ENCODE data around the gene ST13.
"Not testable (repeated sequence)": the region's sequence is repeated elsewhere in the genome, so short reads cannot be mapped to it uniquely, and the experiment has no call there.

Gene ST13

DNA sequence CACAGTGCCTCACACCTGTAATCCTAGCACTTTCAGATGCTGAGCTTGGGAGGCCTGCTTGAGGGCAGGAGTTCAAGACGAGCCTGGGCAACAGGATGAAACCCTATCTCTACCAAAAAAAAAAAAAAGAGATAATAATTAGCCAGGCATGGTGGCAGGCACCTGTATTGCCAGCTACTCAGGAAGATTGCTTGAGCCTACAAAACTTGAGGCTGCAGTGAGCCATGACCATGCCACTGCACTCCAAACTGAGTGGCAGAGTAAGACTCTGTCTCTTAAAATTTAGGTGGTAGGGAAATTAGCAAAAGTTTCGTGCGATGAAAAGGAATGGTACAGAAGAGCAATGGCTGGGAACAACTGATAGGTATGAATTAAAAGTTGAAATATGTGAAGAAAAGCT, 18.0 kb downstream of the ST13 start:
- no peak for DNase-seq (ENCODE audit: low read depth)

DNA sequence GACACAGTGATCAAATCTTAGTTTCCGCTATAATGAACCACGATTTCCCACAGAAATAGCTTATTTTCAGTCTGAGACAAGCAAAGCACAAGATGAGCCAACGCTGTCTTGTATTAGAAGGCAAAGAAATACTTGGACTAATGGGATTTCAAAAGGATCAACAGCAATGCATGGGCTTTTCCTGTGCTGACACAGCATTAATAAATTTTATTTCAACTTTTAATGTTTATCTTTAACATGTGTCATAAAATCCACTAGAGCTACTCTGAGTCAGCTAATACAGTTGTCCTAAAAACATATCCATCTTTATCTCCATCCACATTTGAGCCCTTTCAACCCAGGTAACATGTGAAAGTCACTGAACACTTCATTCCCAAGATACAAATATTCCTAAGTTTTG, 21.8 kb downstream of the ST13 start:
- no peak for DNase-seq (ENCODE audit: low read depth)

DNA sequence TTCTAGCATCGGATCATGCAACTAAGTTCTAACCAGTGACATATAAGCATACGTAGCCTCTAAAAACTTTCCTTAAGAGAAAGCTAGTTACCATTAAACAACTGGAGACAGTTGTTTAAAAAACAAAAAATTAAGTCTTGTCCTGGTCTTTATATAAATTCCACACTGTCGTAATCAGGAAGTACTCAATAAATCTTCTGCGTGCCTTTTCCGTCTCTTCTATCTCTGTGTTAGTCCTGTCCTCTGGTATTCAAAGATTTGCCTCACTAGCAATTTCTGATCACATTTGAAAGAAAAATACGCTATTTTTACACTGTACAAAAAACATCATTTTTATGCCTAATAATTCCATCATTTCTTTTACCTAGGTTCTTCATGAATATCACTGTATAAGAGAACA, 27.3 kb downstream of the ST13 start:
- no peak for DNase-seq (ENCODE audit: low read depth)

DNA sequence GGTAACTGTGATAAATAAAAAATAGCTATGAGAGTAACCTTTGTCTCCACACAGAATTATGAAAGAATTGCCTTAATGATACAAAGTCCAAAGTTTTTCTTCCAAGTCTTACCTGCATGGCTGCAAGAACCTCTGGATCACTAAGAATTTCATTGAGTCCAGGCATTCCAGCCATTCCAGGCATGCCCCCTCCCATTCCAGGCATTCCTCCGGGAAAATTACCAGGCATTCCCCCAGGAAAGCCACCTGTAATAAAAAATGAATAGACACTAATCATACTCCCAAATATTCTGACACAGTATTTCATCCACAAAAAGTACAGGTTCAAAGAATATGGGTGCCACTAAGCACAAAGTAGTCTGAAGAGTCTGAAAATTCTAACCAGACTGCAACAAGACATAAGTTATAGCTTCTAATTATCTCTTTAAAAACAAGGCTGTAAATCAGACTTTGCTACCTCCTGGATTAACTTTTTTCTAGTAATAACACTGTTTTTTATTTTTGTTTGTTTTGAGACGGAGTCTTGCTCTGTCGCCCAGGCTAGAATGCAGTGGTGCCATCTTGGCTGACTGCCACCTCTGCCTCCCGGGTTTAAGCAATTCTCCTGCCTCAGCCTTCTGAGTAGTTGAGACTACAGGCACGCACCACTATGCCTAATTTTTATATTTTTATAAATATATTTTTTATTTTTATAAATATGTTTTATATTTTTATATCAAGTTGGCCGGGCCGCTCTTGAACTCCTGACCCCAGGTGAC, 29.3 kb downstream of the ST13 start:
- no peak for DNase-seq (ENCODE audit: low read depth)

DNA sequence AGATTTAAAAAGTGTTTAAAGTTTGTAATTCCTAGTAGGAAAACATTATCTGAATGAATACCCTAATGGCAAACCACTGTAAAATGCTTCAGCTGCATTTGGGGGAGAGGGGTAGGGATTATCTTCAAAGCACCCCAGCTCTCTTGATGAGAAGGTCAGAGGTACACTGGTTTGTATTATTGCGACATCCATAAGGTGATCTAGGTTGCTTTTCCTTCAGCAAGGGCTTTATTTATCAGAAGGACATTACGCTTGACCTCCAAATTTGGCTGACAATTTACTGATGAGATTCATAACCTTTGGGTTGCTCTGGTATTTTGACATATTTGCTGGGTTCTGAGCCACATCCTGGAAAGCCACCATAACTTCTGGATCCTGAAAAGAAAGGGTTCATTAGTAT, 30.1 kb downstream of the ST13 start:
- not testable (repeated sequence) for DNase-seq (ENCODE audit: low read depth)

DNA sequence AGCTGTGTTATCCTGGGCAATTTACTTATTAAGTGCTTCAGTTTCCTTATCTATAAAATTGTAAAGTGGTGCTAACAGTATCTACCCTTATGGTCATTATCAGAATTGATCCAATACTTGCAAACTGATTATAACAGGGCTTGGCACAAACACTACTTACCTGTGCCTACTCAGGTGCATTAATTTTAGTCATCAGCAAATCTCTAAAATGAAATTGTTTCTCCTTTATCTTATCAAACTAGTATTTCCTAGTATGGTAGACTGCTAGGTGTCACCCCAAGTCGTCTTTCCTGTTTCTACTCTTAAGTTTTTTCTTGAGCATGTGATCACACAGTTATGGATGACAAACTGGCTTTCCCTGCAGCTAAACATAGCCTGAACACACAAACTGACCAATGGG, 33.0 kb downstream of the ST13 start:
- DNase-seq (ENCODE audit: low read depth) = no peak

DNA sequence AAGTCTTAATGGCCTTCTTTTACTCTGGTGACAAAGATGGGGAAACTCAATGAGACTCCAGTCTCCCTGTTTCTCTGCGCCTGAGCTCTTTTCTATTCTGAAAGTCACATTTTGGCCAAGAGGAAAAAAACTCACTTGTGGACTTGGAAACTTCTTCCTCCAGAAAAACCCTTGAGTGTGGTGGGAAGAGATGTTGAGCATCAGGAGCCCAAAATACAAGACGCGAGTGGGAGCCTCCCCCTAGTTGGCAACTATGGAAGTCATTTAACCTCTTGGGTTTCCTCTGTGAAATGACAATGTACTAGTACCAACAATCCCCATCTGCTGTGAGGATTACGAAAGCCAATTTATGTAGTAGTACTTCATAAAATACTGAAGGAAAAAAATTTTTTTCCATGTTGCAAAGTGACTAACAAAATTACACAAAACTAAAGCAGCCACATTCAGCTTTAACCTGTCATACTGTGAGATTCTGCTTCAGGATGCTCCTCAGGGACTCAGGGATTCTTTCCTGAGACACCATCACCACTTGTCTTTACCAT, 36.8 kb downstream of the ST13 start:
- DNase-seq (ENCODE audit: low read depth) = no peak

DNA sequence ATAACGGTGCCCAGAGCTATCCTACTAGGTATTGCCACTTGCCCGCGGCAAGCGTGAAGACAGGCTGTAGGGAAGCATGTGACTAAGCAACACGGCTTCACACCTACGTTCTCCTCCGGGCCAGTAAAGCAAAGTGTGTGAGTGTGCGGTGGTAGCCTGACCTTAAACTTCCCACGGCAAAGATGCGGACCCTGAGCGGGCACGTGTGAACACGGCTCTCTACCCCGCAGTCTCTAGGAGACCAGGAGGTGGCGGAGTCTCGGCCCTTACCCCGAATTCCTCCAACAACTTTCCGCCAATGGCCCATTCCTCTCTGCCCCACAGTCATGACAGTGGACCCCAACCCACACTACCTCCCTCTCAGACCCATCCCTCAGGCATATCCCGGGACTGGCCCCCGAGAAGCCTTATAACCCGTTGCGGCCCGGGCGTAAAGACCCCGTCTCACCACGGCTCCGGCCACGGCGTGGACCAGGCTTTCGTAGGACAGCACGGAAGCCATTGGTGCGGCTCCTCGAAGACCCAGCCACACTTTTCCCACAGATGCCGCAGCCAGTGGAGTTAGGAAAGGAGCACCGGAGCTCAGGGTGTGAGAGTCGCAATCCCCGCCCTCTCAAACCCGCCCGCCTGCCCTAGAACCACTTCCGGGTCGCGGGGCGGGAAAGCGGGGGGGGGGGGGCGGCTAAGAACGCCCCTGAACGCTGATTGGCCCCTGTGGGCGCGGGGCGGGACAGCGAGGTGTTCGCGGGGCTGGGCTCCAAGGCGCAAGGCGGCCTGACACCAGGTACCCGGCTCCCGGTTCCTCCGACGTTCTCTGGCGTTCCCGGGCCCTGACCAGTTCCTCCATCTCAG, 37.5 kb downstream of the ST13 start, which contains the start of gene SLC25A17:
SLC25A17 (minus strand) TSS at position 600 of the 852 bp plus-strand sequence; CDS start at position 502, 98 bp downstream.
- DNase-seq (ENCODE audit: low read depth) = peak; percentile 84

DNA sequence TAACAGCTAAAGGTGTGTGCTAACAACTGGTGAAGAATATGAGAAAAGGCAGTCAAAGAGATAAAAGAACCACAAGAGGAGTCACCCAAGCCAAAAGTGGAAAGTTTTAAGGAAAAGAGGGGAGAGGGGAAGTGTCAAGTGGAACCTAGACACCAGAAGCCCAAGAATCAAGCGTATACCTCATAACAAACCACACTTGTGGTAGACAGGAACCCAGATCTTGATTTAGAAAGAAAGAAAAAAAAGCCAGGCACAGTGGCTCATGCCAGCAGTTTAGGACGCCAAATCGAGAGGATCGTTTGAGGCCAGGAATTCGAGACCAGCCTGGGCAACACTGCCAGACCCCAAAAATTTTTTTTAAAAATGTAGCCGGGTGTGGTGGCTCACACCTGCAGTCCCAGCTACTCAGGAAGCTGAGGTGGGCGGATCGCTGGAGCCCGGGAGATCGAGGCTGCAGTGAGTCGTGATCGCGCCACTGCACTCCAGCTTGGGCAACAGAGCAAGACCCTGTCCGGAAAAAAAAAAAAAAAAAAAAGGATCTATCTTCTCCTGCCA, 38.2 kb downstream of the ST13 start:
- no peak for DNase-seq (ENCODE audit: low read depth)

DNA sequence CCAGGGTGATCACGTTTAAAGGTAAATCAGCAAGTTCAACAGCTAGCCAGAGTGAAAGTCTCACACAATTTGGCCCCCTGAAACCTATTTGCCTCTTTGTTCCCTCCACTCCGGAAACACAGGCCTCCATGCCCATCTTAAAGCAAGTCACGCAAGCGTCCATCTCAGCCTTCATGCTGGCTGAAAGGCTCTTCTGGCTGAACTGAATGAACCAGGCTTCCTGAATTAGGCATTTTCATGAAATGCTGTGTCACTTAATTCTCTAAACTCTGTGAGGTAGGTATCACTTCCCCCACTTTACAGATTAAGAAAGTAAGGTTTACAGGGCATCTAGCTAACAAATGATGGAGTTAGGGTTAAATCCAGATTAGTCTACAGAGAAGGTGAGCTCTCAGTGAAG, 38.7 kb downstream of the ST13 start:
- no peak for DNase-seq (ENCODE audit: low read depth)

DNA sequence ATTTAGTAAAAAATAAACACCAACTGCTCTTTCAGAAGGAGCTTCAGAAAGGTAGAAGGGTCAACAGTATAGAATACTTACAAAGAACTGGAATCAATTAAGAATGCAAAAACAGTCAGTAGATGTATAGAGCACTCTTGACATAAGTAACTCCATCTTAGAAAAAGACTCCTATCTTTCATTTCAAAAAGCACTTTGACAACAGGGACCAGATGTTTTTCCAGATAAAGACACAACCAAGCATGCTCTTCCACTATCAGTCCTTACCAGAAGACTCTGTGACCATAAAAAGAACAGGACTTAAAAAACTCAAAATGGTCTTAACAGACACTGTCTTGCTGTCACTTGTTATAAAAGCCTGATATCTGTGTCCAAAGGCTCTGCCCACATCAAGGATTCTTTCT, 42.5 kb downstream of the ST13 start:
- no peak for DNase-seq (ENCODE audit: low read depth)

DNA sequence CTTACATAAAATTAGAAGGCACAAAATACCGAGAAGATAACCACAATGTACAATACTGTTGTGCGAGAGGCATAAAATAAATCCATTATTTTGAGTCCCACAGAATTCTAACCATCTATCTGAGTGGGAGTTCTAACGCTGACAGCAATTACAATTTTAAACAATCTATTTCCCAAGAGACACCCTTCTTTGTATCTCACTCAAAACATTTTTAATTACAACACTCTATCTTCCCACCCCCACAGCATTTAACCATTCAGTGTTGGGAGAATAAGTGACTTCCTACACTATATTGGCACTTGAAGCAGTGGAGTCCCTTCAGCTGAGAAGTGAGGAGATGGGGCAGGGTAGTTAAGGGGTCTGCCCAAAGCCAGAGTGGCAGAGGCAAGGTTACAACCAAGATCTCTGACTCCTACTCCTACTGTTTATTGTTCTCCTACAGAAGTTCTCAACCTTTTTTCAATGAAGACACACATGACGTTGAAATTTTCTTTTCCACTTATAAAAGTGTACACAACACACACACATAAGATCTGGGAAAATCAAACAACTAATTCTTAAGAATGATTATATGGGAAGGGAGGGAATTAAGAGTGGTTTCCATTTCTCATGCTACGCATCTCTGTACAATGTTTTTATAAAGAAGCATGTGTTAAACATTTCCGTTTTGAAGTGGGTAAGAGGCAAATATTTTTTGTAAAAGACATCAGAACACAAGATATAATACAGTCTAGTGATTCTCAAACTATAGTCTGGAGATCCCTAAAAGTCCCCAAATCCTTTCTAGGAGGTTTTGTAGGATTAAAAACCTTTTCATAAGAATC, 48.2 kb downstream of the ST13 start:
- no peak for DNase-seq (ENCODE audit: low read depth)

DNA sequence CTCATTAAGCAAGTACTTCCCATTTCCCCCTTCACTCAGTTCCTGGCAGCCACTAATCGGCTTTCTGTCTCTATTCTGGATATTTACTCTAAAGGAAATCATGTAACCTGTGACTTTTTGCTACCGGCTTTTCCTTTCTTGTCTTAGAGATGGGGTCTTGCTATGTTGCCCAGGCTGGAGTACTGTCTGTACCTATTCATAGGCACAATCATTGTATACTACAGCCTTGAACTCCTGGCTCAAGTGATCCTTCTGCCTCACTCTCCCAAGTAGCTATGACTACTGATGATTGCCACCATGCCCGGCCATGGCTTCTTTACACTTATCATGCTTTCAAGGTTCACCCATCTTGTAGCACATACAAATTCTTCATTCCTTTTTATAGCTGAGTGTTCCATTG, 49.7 kb downstream of the ST13 start:
- no peak for DNase-seq (ENCODE audit: low read depth)

DNA sequence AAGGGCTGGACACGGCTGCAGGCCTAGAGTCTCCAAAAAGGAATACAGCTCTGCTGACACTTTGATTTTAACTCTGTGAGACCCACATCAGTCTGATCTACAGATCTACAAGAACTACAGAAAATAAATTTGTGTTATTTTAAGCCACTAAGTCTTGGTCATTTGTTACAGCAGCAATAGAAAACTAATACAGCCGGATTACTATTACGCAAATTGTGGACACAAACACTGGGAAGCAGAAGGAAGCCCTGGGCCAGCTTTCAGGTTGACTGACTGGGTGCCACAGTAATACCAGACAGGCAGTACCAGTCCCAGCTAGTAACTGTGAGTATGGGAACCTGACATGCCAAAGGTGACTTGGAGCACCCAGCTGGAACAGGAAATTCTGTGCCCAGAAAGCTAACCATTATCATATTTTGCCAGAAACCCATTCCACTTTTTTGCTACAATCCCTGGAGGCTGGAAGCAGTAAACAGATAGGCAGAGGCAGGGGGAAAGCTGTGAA, 50.7 kb downstream of the ST13 start:
- no peak for DNase-seq (ENCODE audit: low read depth)

DNA sequence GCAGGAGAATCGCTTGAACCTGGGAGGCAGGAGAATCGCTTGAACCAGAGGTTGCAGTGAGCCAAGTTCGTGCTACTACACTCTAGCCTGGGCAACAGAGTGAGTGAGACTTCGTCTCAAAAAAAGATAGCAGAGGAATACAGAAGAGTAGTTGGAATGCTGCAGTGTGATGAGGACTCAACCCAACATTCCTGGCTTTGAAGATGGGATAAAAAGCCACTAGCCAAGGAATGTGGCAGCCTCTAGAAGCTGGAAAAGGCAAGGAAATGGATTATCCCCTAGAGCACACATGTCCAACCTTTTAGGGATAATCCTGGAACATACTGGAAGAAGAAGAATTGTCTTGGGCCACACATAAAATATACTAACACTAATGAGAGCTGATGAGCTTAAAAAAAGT, 51.2 kb downstream of the ST13 start:
- DNase-seq (ENCODE audit: low read depth) = no peak

DNA sequence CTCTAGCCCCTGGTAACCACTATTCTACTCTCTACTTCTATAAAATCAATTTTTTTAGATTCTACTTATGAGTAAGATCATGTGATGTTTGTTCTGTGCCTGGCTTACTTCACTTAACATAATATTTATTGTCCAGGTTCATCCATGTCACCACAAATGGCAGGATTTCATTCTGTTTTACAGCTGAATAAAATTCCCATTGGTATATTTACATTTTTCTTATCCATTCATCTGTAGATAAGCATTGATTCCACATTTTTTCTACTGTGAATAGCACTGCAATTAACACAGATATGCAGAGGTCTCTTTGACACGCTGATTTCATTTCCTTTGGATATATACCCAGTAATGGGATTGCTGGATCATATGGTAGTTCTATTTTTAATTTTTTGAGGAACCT, 53.1 kb downstream of the ST13 start:
- no peak for DNase-seq (ENCODE audit: low read depth)

DNA sequence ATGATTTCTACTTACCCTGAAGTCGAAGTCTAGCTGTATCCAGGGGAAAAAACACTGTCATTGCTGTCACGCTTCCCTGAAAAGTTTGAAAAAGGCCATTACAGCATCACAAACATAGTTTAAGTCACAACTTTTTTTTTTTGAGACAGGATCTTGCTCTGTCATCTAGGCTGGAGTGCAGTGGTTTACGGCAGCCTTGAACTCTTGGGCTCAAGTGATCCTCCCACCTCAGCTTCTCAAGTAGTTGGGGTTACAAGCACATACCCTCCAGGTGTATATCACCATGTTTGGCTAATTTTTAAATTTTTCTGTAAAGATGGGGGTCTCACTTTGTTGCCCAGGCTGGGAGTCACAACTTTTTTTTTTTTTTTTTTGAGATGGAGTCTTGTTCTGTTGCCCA, 57.4 kb downstream of the ST13 start:
- DNase-seq (ENCODE audit: low read depth) = no peak

DNA sequence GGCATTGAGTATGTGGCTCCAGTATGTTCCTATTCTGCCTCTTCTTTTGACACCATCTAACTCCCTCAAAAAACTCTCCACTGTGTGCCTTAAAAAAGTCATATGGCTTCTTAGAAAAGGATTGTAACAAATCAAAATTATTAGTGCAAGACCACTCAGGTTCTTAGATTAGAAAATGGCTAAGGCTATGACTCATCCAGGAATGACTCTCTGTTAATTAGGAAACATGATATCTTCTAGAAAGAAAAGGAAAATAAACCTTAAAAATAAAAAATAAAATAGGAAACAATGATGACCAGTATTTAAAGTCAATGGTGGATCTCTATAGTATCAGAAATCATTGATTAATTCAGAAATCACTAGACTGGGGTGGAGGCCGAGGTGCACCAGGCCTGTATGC, 59.0 kb downstream of the ST13 start:
- no peak for DNase-seq (ENCODE audit: low read depth)

DNA sequence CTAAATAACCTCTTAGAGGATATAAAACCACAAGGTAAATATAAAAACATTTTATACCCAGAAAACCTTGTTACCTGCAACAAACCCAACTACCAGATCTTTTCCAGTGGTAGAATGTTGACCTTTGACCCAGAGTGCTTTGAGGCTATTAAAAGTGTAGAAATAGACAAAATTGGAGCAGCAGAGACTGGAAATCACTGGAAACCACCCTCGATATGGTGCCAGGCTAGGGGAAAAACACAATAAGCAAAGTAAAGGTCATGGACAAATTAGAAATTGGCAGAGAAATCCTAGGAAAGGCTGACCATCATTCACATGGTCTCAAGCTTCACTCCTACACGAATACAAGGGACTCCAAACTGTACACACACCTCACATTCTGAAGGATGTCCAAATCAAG, 64.0 kb downstream of the ST13 start:
- DNase-seq (ENCODE audit: low read depth) = no peak

DNA sequence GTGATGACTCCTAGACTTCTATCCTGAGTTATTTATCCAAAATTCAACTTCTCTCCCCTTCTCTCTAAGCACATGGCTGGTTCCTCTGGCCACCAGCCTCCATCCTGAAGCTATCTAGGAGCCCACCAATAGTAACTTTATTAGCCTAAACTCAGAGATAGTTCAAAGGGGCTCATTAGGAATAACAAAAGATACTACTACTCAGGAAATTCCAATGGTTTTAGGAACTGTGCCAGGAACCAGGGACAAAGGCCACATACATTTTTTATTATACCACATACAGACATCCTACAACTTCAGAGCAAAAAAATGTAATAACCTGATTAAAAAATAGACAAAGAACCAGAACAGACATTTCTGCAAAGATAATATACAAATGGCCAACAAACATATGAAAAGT, 65.2 kb downstream of the ST13 start:
- no peak for DNase-seq (ENCODE audit: low read depth)

DNA sequence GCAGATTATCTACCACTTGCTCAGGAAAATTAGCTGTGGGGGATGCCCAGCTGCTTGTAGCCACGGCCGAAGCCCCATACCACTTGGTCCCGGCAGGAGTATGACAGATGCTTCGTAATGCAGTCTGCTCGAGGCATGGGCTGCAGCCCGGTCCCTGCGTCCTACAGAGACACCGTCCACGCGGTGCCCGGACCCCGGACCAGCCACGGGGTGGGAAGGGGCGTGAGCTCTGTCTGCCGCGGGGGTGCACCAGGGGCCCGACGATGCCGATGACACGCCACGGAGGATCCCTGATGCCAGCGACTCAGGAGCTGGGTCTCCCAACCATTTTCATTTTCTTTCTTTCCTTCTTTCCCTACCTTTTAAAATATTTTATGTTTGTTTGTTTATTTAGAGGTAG, 67.3 kb downstream of the ST13 start:
- DNase-seq (ENCODE audit: low read depth) = no peak

DNA sequence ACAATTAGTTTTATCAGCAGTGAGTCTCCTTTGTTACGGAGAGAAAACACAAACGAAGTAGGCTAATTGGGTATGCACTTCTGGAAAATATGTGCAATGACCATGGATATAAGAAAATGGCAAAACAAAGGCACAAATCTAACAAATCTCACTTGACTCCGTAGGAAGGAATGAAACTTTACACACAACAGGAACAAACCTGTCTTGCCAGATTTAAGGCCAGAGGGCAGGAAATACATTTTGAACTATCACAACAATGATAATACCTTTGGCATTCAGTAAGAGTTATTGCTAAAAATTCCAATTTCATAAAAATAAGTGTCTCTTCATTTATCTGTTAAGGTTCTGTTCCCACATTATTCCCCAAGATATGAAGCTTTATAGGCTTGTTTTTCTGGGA, 73.9 kb downstream of the ST13 start:
- DNase-seq (ENCODE audit: low read depth) = no peak

All from activated T-cell treated with anti-CD3 and anti-CD28 coated beads for 48 hours (primary cell).